Measurements from ENCODE around the gene MDP1.

- TF ChIP-seq PATZ1 (CRISPR knock-in tag; IDR thresholded peaks at IDR 0.05; ENCODE audit: borderline replicate concordance) (no peak), ZNF8 (CRISPR knock-in tag; IDR thresholded peaks at IDR 0.05) (no peak), GLIS3 (CRISPR knock-in tag; IDR thresholded peaks at IDR 0.05) (no peak), ZNF565 (CRISPR knock-in tag; conservative IDR thresholded peaks at IDR 0.05; ENCODE audit: low read depth) (no peak), CREB5 (CRISPR knock-in tag; IDR thresholded peaks at IDR 0.05; ENCODE audit: low read depth) (no peak)
- TF ChIP-seq, protein P1, sequence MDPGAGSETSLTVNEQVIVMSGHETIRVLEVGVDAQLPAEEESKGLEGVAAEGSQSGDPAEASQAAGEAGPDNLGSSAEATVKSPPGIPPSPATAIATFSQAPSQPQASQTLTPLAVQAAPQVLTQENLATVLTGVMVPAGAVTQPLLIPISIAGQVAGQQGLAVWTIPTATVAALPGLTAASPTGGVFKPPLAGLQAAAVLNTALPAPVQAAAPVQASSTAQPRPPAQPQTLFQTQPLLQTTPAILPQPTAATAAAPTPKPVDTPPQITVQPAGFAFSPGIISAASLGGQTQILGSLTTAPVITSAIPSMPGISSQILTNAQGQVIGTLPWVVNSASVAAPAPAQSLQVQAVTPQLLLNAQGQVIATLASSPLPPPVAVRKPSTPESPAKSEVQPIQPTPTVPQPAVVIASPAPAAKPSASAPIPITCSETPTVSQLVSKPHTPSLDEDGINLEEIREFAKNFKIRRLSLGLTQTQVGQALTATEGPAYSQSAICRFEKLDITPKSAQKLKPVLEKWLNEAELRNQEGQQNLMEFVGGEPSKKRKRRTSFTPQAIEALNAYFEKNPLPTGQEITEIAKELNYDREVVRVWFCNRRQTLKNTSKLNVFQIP (CRISPR knock-in tag; IDR thresholded peaks at IDR 0.05; ENCODE audit: borderline replicate concordance, low read depth) = no peak
- TF ChIP-seq, protein P2, sequence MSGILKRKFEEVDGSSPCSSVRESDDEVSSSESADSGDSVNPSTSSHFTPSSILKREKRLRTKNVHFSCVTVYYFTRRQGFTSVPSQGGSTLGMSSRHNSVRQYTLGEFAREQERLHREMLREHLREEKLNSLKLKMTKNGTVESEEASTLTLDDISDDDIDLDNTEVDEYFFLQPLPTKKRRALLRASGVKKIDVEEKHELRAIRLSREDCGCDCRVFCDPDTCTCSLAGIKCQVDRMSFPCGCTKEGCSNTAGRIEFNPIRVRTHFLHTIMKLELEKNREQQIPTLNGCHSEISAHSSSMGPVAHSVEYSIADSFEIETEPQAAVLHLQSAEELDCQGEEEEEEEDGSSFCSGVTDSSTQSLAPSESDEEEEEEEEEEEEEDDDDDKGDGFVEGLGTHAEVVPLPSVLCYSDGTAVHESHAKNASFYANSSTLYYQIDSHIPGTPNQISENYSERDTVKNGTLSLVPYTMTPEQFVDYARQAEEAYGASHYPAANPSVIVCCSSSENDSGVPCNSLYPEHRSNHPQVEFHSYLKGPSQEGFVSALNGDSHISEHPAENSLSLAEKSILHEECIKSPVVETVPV (CRISPR knock-in tag; IDR thresholded peaks at IDR 0.05) = no peak
Measured at GRCh38 chr14:24258548-24259265, 42.8 kb upstream of the MDP1 start.

Measured in SK-N-SH treated with all-trans-retinoic acid at 6 μM for 48 hours (cell line).